ENCODE results near the gene MTCL1. TPM values are rescaled to one million over a fixed set of nuclear protein-coding genes. Genes with fewer than 3 reads are reported as not detected.

Gene MTCL1
- polyA plus RNA-seq, 1 experiment: 56.6 TPM

DNA sequence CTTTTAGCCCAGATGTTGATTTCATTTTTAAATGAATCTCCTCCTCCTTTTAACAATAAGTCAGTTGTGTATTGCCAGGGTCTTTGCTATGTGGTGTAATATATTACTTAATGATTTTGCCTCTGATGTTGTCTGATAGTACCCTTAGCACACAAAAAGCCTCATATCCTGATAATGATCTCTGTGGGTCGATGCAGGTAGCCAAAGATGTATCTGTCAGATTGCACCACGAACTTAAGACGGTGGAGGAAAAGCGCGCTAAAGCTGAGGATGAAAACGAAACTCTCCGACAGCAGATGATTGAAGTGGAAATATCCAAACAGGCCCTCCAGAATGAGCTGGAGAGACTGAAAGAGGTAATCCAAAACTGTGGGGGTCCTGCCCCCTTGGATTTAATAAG lies 14.8 kb downstream of the MTCL1 start:
- ChIA-PET POLR2A (no interaction called here), CTCF (no interaction called here)
- TF ChIP-seq, protein P1, sequence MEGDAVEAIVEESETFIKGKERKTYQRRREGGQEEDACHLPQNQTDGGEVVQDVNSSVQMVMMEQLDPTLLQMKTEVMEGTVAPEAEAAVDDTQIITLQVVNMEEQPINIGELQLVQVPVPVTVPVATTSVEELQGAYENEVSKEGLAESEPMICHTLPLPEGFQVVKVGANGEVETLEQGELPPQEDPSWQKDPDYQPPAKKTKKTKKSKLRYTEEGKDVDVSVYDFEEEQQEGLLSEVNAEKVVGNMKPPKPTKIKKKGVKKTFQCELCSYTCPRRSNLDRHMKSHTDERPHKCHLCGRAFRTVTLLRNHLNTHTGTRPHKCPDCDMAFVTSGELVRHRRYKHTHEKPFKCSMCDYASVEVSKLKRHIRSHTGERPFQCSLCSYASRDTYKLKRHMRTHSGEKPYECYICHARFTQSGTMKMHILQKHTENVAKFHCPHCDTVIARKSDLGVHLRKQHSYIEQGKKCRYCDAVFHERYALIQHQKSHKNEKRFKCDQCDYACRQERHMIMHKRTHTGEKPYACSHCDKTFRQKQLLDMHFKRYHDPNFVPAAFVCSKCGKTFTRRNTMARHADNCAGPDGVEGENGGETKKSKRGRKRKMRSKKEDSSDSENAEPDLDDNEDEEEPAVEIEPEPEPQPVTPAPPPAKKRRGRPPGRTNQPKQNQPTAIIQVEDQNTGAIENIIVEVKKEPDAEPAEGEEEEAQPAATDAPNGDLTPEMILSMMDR (IDR thresholded peaks at IDR 0.05; ENCODE audit: low read depth, low read length): no peak
- DNase-seq (ENCODE audit: low read depth, low spot score): no peak
- H3K27ac ChIP-seq (ENCODE audit: low read depth, low read length): no peak overlapping the region
- no peaks in the 10 kb centered on the region for H3K9me3 ChIP-seq (ENCODE audit: control insufficient read depth, insufficient read depth, low read length)
- no peak overlapping the region for H3K4me3 ChIP-seq (ENCODE audit: low read depth, low read length)
- no peaks in the 10 kb centered on the region for H3K27me3 ChIP-seq (ENCODE audit: control insufficient read depth, insufficient read depth, low read length)

DNA sequence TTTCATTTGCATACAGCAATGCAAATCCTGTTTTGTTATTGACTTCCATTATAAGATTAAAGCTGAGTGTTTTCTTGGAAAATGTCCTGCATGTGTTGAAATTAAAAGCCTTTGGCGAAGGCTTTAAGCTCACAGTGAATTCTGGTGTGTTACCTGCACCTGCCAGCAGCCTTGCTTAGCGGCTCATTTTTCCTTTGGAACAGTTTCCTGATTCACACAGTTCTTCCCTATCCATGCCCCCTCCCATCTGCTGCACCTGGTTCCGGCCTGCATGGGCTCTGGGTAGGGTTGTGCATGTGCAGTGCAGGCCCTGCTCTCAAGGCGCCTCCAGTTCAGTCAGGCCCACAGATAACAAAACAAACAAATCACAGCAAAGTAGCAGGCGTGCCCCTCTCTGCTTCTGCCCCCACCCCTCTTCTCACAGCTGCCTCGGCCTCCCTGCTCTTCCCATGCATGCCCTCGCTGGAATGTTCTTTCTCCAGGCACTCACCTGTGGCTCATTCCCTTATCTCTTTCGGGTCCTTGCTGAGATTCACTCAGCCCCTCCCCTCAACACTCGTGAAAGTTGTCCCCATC lies 15.8 kb downstream of the MTCL1 start:
- ChIA-PET POLR2A (no interaction called here), CTCF (no interaction called here)
- no peak for DNase-seq (ENCODE audit: low read depth, low spot score)
- H3K27me3 ChIP-seq (ENCODE audit: control insufficient read depth, insufficient read depth, low read length): no peaks in the 10 kb centered on the region
- H3K27ac ChIP-seq (ENCODE audit: low read depth, low read length): no peak overlapping the region
- H3K9me3 ChIP-seq (ENCODE audit: control insufficient read depth, insufficient read depth, low read length): peaks cover under 1% of the 10 kb centered on the region
- no peak overlapping the region for H3K4me3 ChIP-seq (ENCODE audit: low read depth, low read length)
- TF ChIP-seq, protein P1 (IDR thresholded peaks at IDR 0.05; ENCODE audit: low read depth, low read length): no peak

- DNase-seq (ENCODE audit: low read depth, low spot score): no peak
- TF ChIP-seq, protein P1 (IDR thresholded peaks at IDR 0.05; ENCODE audit: low read depth, low read length): no peak
- H3K4me3 ChIP-seq (ENCODE audit: low read depth, low read length): no peak overlapping the region
- no peaks in the 10 kb centered on the region for H3K27me3 ChIP-seq (ENCODE audit: control insufficient read depth, insufficient read depth, low read length)
- H3K9me3 ChIP-seq (ENCODE audit: control insufficient read depth, insufficient read depth, low read length): peaks cover 6% of the 10 kb centered on the region
- CTCF ChIA-PET: no interaction called here
- POLR2A ChIA-PET: no interaction called here
- H3K27ac ChIP-seq (ENCODE audit: low read depth, low read length): no peak overlapping the region
Observed at GRCh38 chr18:8721716-8722115, 16.4 kb downstream of the MTCL1 start.

DNA sequence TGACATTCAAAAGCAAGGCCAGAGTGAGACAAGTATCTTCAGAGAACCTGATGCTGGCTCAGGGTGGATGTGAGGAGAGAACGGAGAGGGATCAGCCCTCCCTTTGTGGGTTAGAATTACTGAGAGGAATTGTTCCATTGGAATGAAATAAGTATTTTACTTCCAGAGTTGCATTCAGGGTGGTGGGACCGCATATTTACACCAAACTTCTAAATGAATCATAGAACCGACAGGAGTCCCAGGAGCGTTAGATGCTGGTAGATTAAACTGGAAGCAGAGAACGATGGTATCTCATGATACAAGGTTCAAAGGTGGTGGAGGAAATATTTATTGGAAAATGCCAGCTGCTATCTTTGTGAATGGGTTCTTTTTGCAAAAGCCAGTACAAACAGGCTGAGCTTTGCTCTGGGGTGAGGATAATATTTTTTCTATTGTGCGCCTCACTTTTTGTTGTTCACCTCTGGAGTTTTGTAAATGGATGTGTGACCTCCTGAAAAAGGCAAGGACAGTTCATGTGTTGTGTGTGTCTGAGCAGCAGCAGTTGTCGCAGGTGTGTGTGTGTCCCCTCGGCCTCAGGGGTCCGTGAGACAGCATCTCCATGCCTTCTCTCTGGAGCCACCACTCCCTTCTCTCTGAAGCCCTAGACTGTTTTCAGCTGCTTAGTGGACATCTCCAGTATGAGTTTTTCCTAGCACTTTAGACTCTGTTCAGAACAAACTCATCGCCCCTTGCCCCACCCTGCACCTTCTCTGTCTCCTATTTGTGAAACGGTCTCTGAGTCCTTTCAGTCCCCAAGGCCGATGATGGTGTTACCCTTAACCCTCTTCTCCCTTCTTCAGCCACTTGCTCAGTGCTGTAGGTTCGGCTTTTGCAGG lies 17.8 kb downstream of the MTCL1 start:
- Histone ChIP-seq H3K9me3 (ENCODE audit: control insufficient read depth, insufficient read depth, low read length) (peaks cover 7% of the 10 kb centered on the region), H3K4me3 (ENCODE audit: low read depth, low read length) (no peak overlapping the region), H3K27me3 (ENCODE audit: control insufficient read depth, insufficient read depth, low read length) (no peaks in the 10 kb centered on the region), H3K27ac (ENCODE audit: low read depth, low read length) (no peak overlapping the region)
- no peak for DNase-seq (ENCODE audit: low read depth, low spot score)
- ChIA-PET CTCF (no interaction called here), POLR2A (no interaction called here)
- TF ChIP-seq, protein P1 (IDR thresholded peaks at IDR 0.05; ENCODE audit: low read depth, low read length): no peak

GRCh38 chr18:8724452-8724851 lies 19.1 kb downstream of the MTCL1 start:
- ChIA-PET CTCF (interaction anchor here (1.1 kb wide), 1 partner anchor 263 kb away, joined by 3 read pairs; no protein-coding TSS in a partner anchor), POLR2A (interaction anchor here (0.7 kb wide), 1 partner anchor 42 kb away, joined by 5 read pairs; no protein-coding TSS in a partner anchor)
- no peak for DNase-seq (ENCODE audit: low read depth, low spot score)
- TF ChIP-seq, protein P1 (IDR thresholded peaks at IDR 0.05; ENCODE audit: low read depth, low read length): no peak
- Histone ChIP-seq H3K27ac (ENCODE audit: low read depth, low read length) (no peak overlapping the region), H3K9me3 (ENCODE audit: control insufficient read depth, insufficient read depth, low read length) (peaks cover 7% of the 10 kb centered on the region), H3K4me3 (ENCODE audit: low read depth, low read length) (no peak overlapping the region), H3K27me3 (ENCODE audit: control insufficient read depth, insufficient read depth, low read length) (no peaks in the 10 kb centered on the region)

All from AG04450 (cell line).